OCI-LY7 (cell line): ENCODE measurements around the gene GSE1. TPM values are rescaled to one million over a fixed set of nuclear protein-coding genes. Genes with fewer than 3 reads are reported as not detected.

Source experiments
- BruUV-seq: library from RNA; stranded (reverse); fragments of 400-500 nt; replicated peaks from 2 replicates; lab custom pipeline; 2021; lab: Mats Ljungman, UMichigan
- CTCF ChIA-PET: fragments of 300-600 bp; sonication (Branson Sonifier 250); formaldehyde crosslinking; loops from one replicate; lab custom pipeline; 2022; ENCODE audit warnings: antibody characterized with exemption; ENCODE audit not compliant: unreplicated experiment; lab: Charles Lee
- POLR2A ChIA-PET: fragments of 300-600 bp; sonication (Branson Sonifier 250); formaldehyde crosslinking; loops from one replicate; lab custom pipeline; 2022; ENCODE audit warnings: antibody characterized with exemption; lab: Charles Lee
- DNase-seq: peaks from one replicate; pipeline ENCODE4 v3.0.0-alpha.2; 2015; ENCODE audit warnings: low spot score
- H2AFZ ChIP-seq: fragments of 200-600 bp; sonication (generic), shearing (Covaris generic); 2 replicates; pipeline ENCODE4 v1.6.1; 2014; ENCODE audit warnings: mild to moderate bottlenecking, antibody characterized with exemption, low read length, moderate library complexity
- H3K27ac ChIP-seq: fragments of 200-600 bp; sonication (generic); 2 replicates; pipeline ENCODE4 v1.5.1; 2014; ENCODE audit warnings: mixed run types, low read depth, mild to moderate bottlenecking, moderate library complexity, low read length, inconsistent platforms; ENCODE audit not compliant: poor library complexity, severe bottlenecking
- H3K36me3 ChIP-seq: fragments of 200-600 bp; sonication (generic); 2 replicates; pipeline ENCODE4 v1.6.1; 2014; ENCODE audit warnings: mild to moderate bottlenecking, antibody characterized with exemption, low read length, moderate library complexity, mixed read lengths; ENCODE audit not compliant: insufficient read depth
- H3K4me1 ChIP-seq: fragments of 200-600 bp; sonication (generic); 2 replicates; pipeline ENCODE4 v1.5.1; 2014; ENCODE audit warnings: mild to moderate bottlenecking, low read length; ENCODE audit not compliant: insufficient read depth, poor library complexity, severe bottlenecking
- H3K4me2 ChIP-seq: fragments of 200-600 bp; sonication (generic); 2 replicates; pipeline ENCODE4 v1.6.1; 2014; ENCODE audit warnings: mild to moderate bottlenecking, low read length
- H3K4me3 ChIP-seq: fragments of 200-600 bp; sonication (generic); 2 replicates; pipeline ENCODE4 v1.5.1; 2014; ENCODE audit warnings: mild to moderate bottlenecking, low read depth, low read length; ENCODE audit not compliant: poor library complexity, severe bottlenecking
- H3K79me2 ChIP-seq: fragments of 200-600 bp; sonication (generic); 2 replicates; pipeline ENCODE4 v1.6.1; 2016; ENCODE audit warnings: low read depth, mild to moderate bottlenecking, low read length, moderate library complexity, mixed read lengths; ENCODE audit not compliant: insufficient read depth
- H3K9me2 ChIP-seq: fragments of 200-600 bp; sonication (generic); 2 replicates; pipeline ENCODE4 v1.6.1; 2016; ENCODE audit warnings: mild to moderate bottlenecking, low read length, mixed read lengths; ENCODE audit not compliant: insufficient read depth
- H3K9me3 ChIP-seq: fragments of 200-600 bp; sonication (generic); 2 replicates; pipeline ENCODE4 v1.6.1; 2014; ENCODE audit warnings: mild to moderate bottlenecking, mixed run types, low read length, mixed read lengths
- H4K20me1 ChIP-seq: fragments of 200-600 bp; sonication (generic); 2 replicates; pipeline ENCODE4 v1.6.1; 2014; ENCODE audit warnings: mild to moderate bottlenecking, antibody characterized with exemption, low read length, moderate library complexity, mixed read lengths; ENCODE audit not compliant: insufficient read depth
- EZH2phosphoT487 ChIP-seq: fragments of 200-600 bp; sonication (generic); IDR thresholded peaks from 2 replicates; pipeline ENCODE4 v1.6.1; 2018; ENCODE audit warnings: low read depth, borderline replicate concordance, mild to moderate bottlenecking, mixed run types, antibody characterized with exemption, low read length, moderate library complexity, mixed read lengths
- intact Hi-C: fragments of 100-400 bp; cut with micrococcal nuclease; formaldehyde crosslinking; loops from one replicate; pipeline ENCODE4 v1.10.0; 2022; ENCODE audit not compliant: unreplicated experiment
- total RNA-seq, 2 experiments: library from RNA; depleted of rRNA in 1 of 2; stranded (reverse); fragments of >200 nt in 1 of 2; shearing (Covaris generic) in 1 of 2; gene quantifications; 2 replicates each; pipeline ENCODE4 v1.2.3, GENCODE V29; 2014 to 2022
- TF ChIP-seq, protein P1 (sequence below): fragments of 200-600 bp; sonication (generic); conservative IDR thresholded peaks from 2 replicates; pipeline ENCODE4 v1.5.1; 2014; ENCODE audit warnings: mild to moderate bottlenecking, antibody characterized with exemption, low read length, moderate library complexity, mixed read lengths

GSE1 gene
- total RNA-seq, 2 experiments from 2014 or later, result 30.9 to 66.6 TPM

DNA sequence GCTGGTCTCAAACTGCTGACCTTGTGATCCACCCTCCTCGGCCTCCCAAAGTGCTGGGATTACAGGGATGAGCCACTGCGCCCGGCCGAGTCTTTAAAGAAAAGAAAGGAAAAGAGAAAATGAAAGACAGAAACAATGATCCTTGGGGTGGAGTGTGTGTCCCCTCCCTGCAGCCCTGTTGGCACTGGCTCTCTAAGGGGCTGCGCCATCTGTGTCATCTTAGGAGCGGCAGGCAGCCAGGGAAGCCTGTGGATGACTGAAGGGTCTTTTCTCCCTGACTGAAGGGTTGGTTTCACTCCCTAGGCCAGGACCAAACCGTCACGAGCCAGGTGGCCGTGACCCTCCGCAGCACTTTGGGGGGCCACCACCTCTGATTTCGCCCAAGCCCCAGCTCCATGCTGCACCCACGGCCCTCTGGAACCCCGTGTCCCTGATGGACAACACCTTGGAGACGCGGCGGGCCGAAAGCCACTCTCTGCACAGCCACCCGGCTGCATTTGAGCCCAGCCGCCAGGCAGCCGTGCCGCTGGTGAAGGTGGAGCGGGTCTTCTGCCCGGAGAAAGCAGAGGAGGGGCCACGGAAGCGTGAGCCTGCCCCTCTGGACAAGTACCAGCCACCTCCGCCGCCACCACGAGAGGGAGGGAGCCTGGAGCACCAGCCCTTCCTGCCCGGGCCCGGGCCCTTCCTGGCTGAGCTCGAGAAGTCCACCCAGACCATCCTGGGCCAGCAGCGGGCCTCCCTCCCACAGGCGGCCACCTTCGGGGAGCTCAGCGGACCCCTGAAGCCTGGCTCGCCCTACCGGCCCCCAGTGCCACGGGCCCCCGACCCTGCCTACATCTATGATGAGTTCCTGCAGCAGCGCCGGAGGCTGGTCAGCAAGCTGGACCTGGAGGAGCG lies 48.0 kb downstream of the GSE1 start:
- TF ChIP-seq EZH2phosphoT487, result no peak
- TF ChIP-seq, protein P1, sequence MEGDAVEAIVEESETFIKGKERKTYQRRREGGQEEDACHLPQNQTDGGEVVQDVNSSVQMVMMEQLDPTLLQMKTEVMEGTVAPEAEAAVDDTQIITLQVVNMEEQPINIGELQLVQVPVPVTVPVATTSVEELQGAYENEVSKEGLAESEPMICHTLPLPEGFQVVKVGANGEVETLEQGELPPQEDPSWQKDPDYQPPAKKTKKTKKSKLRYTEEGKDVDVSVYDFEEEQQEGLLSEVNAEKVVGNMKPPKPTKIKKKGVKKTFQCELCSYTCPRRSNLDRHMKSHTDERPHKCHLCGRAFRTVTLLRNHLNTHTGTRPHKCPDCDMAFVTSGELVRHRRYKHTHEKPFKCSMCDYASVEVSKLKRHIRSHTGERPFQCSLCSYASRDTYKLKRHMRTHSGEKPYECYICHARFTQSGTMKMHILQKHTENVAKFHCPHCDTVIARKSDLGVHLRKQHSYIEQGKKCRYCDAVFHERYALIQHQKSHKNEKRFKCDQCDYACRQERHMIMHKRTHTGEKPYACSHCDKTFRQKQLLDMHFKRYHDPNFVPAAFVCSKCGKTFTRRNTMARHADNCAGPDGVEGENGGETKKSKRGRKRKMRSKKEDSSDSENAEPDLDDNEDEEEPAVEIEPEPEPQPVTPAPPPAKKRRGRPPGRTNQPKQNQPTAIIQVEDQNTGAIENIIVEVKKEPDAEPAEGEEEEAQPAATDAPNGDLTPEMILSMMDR, result no peak
- Histone ChIP-seq H3K4me1 (no peaks in the 10 kb centered on the region), H3K9me2 (no peaks in the 10 kb centered on the region), H3K4me3 (no peak overlapping the region), H3K4me2 (no peak overlapping the region), H4K20me1 (no peaks in the 10 kb centered on the region), H3K79me2 (no peaks in the 10 kb centered on the region), H3K9me3 (no peaks in the 10 kb centered on the region), H3K27ac (no peak overlapping the region), H2AFZ (no peak overlapping the region), H3K36me3 (peaks cover 96% of the 10 kb centered on the region)
- BruUV-seq, result no TSS peak
- POLR2A ChIA-PET, result interaction anchor here (0.6 kb wide), 1 partner anchor 778 kb away, joined by 3 read pairs; no protein-coding TSS in a partner anchor
- CTCF ChIA-PET, result no interaction called here
- DNase-seq, result no peak
- intact Hi-C loops, result no loop called here

DNA sequence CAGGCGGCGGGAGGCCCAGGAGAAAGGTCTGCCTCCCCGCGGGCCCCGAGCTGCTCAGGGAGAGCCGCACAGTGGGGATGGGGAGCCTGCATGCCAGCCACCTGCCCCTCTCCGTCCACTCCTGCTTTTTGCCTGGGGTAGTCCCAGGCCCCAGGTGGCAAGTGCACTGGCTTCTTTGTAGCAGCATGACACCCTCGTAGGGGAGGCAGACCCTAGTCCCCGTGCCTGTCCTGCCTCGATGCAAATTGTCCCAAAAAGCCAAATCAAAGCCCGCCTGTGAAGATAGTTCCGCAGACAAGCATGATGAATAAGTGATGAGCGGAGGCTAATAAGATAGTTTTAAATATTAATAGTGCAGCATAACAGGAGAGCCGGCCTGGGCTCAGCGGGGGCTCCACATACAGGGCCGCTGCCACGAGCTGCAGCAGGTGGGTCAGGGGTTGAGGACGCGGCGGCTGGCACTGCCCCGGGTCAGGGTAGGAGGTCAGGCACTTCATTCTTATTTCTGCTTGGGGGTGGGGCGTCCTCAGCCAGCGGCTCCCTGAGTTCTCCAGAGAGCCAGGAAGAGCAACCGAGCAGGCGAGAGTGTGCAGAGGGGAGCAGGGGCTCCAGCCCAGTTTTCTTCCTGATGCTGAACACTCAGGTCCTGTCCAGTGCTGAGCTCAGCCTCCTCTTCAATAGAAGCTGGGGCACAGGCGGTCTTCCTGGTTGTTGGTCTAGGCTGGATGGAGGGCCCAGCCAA lies 48.8 kb downstream of the GSE1 start:
- no peaks in the 10 kb centered on the region for H3K79me2 ChIP-seq
- H3K4me2 ChIP-seq, result no peak overlapping the region
- H3K4me3 ChIP-seq, result no peak overlapping the region
- no peak overlapping the region for H3K27ac ChIP-seq
- H3K9me3 ChIP-seq, result no peaks in the 10 kb centered on the region
- no peaks in the 10 kb centered on the region for H3K9me2 ChIP-seq
- POLR2A ChIA-PET, result interaction anchor here (0.6 kb wide), 1 partner anchor 779 kb away, joined by 3 read pairs; no protein-coding TSS in a partner anchor
- H4K20me1 ChIP-seq, result no peaks in the 10 kb centered on the region
- intact Hi-C loops, result no loop called here
- H3K4me1 ChIP-seq, result no peaks in the 10 kb centered on the region
- H3K36me3 ChIP-seq, result peaks cover 96% of the 10 kb centered on the region
- DNase-seq, result no peak
- no TSS peak for BruUV-seq
- TF ChIP-seq, protein P1, result no peak
- TF ChIP-seq EZH2phosphoT487, result no peak
- CTCF ChIA-PET, result no interaction called here
- H2AFZ ChIP-seq, result no peak overlapping the region
